HL-60 (cell line): ENCODE measurements around the gene ANKS1B.

Experiments used
- DNase-seq, 2 experiments: peaks; one replicate each; pipeline ENCODE4 v3.0.0-alpha.2; 2010 to 2020; ENCODE audit warnings: low read depth in 1 of 2, low spot score in 1 of 2
- H3K27ac ChIP-seq: fragments of 250-450 bp; sonication (Bioruptor Pico); replicated peaks from 2 replicates; pipeline ENCODE4 v1.5.1; 2020; ENCODE audit warnings: mild to moderate bottlenecking, moderate library complexity
- H3K27me3 ChIP-seq: fragments of 250-450 bp; sonication (Bioruptor Pico); 2 replicates; pipeline ENCODE4 v1.5.1; 2021; ENCODE audit warnings: mild to moderate bottlenecking, moderate library complexity; ENCODE audit not compliant: insufficient read depth, poor library complexity, severe bottlenecking
- H3K4me3 ChIP-seq: replicated peaks from 2 replicates; pipeline ENCODE4 v1.5.1; 2011; ENCODE audit warnings: mild to moderate bottlenecking, control low read depth, low read length; ENCODE audit not compliant: insufficient read depth
- CTCF ChIP-seq: IDR thresholded peaks from one replicate; pipeline ENCODE4 v1.5.1; 2011; ENCODE audit warnings: low read length, control low read depth, inconsistent platforms; ENCODE audit not compliant: insufficient read depth
- GABPA ChIP-seq: IDR thresholded peaks from 2 replicates; pipeline ENCODE4 v1.6.1; 2012; ENCODE audit warnings: low read depth
- POLR2AphosphoS5 ChIP-seq: IDR thresholded peaks from 2 replicates; pipeline ENCODE4 v1.6.1; 2012; ENCODE audit warnings: low read depth
- REST ChIP-seq: IDR thresholded peaks from 2 replicates; pipeline ENCODE4 v1.6.1; 2012; ENCODE audit warnings: low read depth; ENCODE audit not compliant: insufficient replicate concordance
- SPI1 ChIP-seq: IDR thresholded peaks from 2 replicates; pipeline ENCODE4 v1.6.1; 2012; ENCODE audit warnings: low read depth, mild to moderate bottlenecking, borderline replicate concordance

Gene ANKS1B

GRCh38 chr12:98769068-98769467 is 1215.7 kb downstream of the ANKS1B start:
- no peak overlapping the region for H3K4me3 ChIP-seq
- TF ChIP-seq CTCF, result no peak
- TF ChIP-seq POLR2AphosphoS5, result no peak
- no peak for TF ChIP-seq GABPA
- TF ChIP-seq SPI1, result no peak
- TF ChIP-seq REST, result no peak
- no peaks in the 10 kb centered on the region for H3K27me3 ChIP-seq
- no peak overlapping the region for H3K27ac ChIP-seq
- no peak for DNase-seq

- Histone ChIP-seq H3K4me3 (no peak overlapping the region), H3K27ac (no peak overlapping the region), H3K27me3 (no peaks in the 10 kb centered on the region)
- DNase-seq, result no peak
- TF ChIP-seq GABPA, result no peak
- TF ChIP-seq REST, result no peak
- TF ChIP-seq CTCF, result no peak
- no peak for TF ChIP-seq SPI1
- TF ChIP-seq POLR2AphosphoS5, result no peak
These were observed 1217.5 kb downstream of the ANKS1B start for GRCh38 chr12:98767248-98767647.

- TF ChIP-seq SPI1, result no peak
- no peak for TF ChIP-seq GABPA
- no peak for TF ChIP-seq POLR2AphosphoS5
- no peak for TF ChIP-seq REST
- TF ChIP-seq CTCF, result no peak
- Histone ChIP-seq H3K27ac (no peak overlapping the region), H3K27me3 (no peaks in the 10 kb centered on the region), H3K4me3 (no peak overlapping the region)
- DNase-seq, result no peak
These were observed 1221.1 kb downstream of the ANKS1B start for GRCh38 chr12:98763656-98764055.
